Omental fat pad (tissue), 4 donors: ENCODE data around the gene PHTF1. TPM values are rescaled to one million over a fixed set of nuclear protein-coding genes. Genes with fewer than 3 reads are reported as not detected.

Source experiments
- ATAC-seq: fragments of 150-250 bp; one replicate; pipeline ENCODE4 v1.9.1; 2016; ENCODE audit warnings: mild to moderate bottlenecking, moderate library complexity; ENCODE audit not compliant: low FRiP score
- DNase-seq: peaks from one replicate; pipeline ENCODE4 v3.0.0-alpha.2; 2019; ENCODE audit warnings: low spot score
- CTCF ChIP-seq, 3 donors: fragments of 450-650 bp; IDR thresholded peaks; one replicate each; pipeline ENCODE4 v1.5.1; 2016 to 2017; ENCODE audit warnings: antibody characterized with exemption in 3 of 3, mild to moderate bottlenecking in 3 of 3, moderate library complexity in 2 of 3
- total RNA-seq, 4 donors: library from RNA; depleted of rRNA; stranded (reverse); fragments of >200 nt; gene quantifications; one replicate each; pipeline ENCODE4 v1.1.0, GENCODE V29; 2016

PHTF1 gene
- total RNA-seq, 4 donors from 2014 or later, result 20.5 to 35.6 (median 26.0) TPM

GRCh38 chr1:113677250-113678158 is 81.8 kb downstream of the PHTF1 start:
- ATAC-seq, result no peak
- no peak for TF ChIP-seq CTCF (IDR thresholded peaks at IDR 0.05)
- no peak for DNase-seq

GRCh38 chr1:113676524-113676923 is 82.8 kb downstream of the PHTF1 start:
- no peak for TF ChIP-seq CTCF (IDR thresholded peaks at IDR 0.05)
- ATAC-seq, result no peak
- no peak for DNase-seq

GRCh38 chr1:113675302-113675701 is 84.0 kb downstream of the PHTF1 start:
- ATAC-seq, result peak; percentile 64
- no peak for DNase-seq
- no peak for TF ChIP-seq CTCF (IDR thresholded peaks at IDR 0.05)

- no peak for TF ChIP-seq CTCF (IDR thresholded peaks at IDR 0.05)
- ATAC-seq (no peak), DNase-seq (no peak)
Measured at GRCh38 chr1:113674591-113674990, 84.7 kb downstream of the PHTF1 start.

- ATAC-seq (no peak), DNase-seq (no peak)
- TF ChIP-seq CTCF (IDR thresholded peaks at IDR 0.05), result no peak
Measured at GRCh38 chr1:113672491-113672890, 86.8 kb downstream of the PHTF1 start.

- DNase-seq (no peak), ATAC-seq (no peak)
Measured at GRCh38 chr1:113670650-113671049, 88.6 kb downstream of the PHTF1 start.

More at GRCh38 chr1:113670650-113671049, 88.6 kb downstream of the PHTF1 start:
- no peak for TF ChIP-seq CTCF (IDR thresholded peaks at IDR 0.05)
